ENCODE measurements around the gene GRK7. TPM values are rescaled to one million over a fixed set of nuclear protein-coding genes. Genes with fewer than 3 reads are reported as not detected.

GRK7 gene
- total RNA-seq, 1 experiment from 2014 or later, result not detected

- no peak overlapping the region; a peak in 1 of 7 replicates for H3K27ac Mint-ChIP-seq
- 0 out of 5 replicates have a peak overlapping the region, but pooled peaks of 1 of the 2 experiments have one; percentile 17 for H3K4me3 Mint-ChIP-seq
- peaks cover 6% of the 10 kb centered on the region; the same call in 1 of the 2 replicates for H3K4me1 ChIP-seq (ENCODE audit: insufficient read depth, low read length)
These were observed 32.1 kb downstream of the GRK7 start for GRCh38 chr3:141795276-141795675.

More at GRCh38 chr3:141795276-141795675, 32.1 kb downstream of the GRK7 start:
- H2BK15ac ChIP-seq (ENCODE audit: low read depth, low read length), result no peak overlapping the region
- TF ChIP-seq, protein P1, sequence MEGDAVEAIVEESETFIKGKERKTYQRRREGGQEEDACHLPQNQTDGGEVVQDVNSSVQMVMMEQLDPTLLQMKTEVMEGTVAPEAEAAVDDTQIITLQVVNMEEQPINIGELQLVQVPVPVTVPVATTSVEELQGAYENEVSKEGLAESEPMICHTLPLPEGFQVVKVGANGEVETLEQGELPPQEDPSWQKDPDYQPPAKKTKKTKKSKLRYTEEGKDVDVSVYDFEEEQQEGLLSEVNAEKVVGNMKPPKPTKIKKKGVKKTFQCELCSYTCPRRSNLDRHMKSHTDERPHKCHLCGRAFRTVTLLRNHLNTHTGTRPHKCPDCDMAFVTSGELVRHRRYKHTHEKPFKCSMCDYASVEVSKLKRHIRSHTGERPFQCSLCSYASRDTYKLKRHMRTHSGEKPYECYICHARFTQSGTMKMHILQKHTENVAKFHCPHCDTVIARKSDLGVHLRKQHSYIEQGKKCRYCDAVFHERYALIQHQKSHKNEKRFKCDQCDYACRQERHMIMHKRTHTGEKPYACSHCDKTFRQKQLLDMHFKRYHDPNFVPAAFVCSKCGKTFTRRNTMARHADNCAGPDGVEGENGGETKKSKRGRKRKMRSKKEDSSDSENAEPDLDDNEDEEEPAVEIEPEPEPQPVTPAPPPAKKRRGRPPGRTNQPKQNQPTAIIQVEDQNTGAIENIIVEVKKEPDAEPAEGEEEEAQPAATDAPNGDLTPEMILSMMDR (conservative IDR thresholded peaks at IDR 0.05), result no peak
- Mint-ChIP-seq H3K27me3 (ENCODE audit: low read depth) (peaks cover 34% of the 10 kb centered on the region), H3K9me3 (peaks cover 0 to under 1% of the 10 kb centered on the region in 2 experiments; a peak in 2 of 5 replicates), H3K4me1 (peaks cover 28 to 37% of the 10 kb centered on the region in 2 experiments), H3K36me3 (ENCODE audit: insufficient read depth in 1 of 3, low read depth in 3 of 3) (peaks cover 0 to under 1% (median 0%) of the 10 kb centered on the region in 3 experiments; a peak in 1 of 7 replicates)
- H4K91ac ChIP-seq (ENCODE audit: insufficient read length, low read depth, low read length), result no peak overlapping the region
- no peak overlapping the region for H3K14ac ChIP-seq (ENCODE audit: insufficient read depth, low read length)
- no peaks in the 10 kb centered on the region for H3K9me3 ChIP-seq (ENCODE audit: control insufficient read depth, low read depth, low read length)
- no peak overlapping the region for H2AFZ ChIP-seq (ENCODE audit: low read length)
- H3K4me2 ChIP-seq (ENCODE audit: insufficient read depth, insufficient read length, low read length), result no peak overlapping the region
- H3K4ac ChIP-seq (ENCODE audit: low read depth, low read length), result no peak overlapping the region
- no peaks in the 10 kb centered on the region for H3K79me2 ChIP-seq (ENCODE audit: insufficient read depth, low read length)
- H3K9ac ChIP-seq (ENCODE audit: extremely low read depth, insufficient read length, low read length), result no peak overlapping the region
- no peak overlapping the region for H3K27ac ChIP-seq (ENCODE audit: insufficient read length, low read depth, low read length)
- H4K8ac ChIP-seq (replicated peaks; ENCODE audit: insufficient read length, low read depth, low read length), result no peak overlapping the region
- H4K20me1 ChIP-seq (ENCODE audit: control insufficient read depth, insufficient read depth, insufficient read length), result no peaks in the 10 kb centered on the region
- H2BK20ac ChIP-seq (ENCODE audit: low read depth, low read length, poor library complexity, severe bottlenecking), result no peak overlapping the region
- H2BK12ac ChIP-seq (ENCODE audit: insufficient read length, low read depth, low read length), result no peak overlapping the region
- no peaks in the 10 kb centered on the region for H3K23me2 ChIP-seq (ENCODE audit: insufficient read length, low read depth, low read length, poor library complexity, severe bottlenecking)
- H3K23ac ChIP-seq (ENCODE audit: insufficient read length, low read depth, low read length), result no peak overlapping the region
- H3T11ph ChIP-seq (ENCODE audit: low read length), result no peak overlapping the region
- no peak overlapping the region for H3K56ac ChIP-seq (ENCODE audit: insufficient read length, low read depth, low read length)
- H2AK5ac ChIP-seq (ENCODE audit: insufficient read length, low read length), result no peak overlapping the region
- no CpG with 5 or more reads among the region's 4 CpGs for WGBS (ENCODE audit: extremely low coverage, insufficient read length, low lambda C conversion rate)
- no peaks in the 10 kb centered on the region for H3K27me3 ChIP-seq (ENCODE audit: insufficient read depth, low read length)
- no peak overlapping the region for H2BK120ac ChIP-seq (ENCODE audit: low read depth, low read length, poor library complexity, severe bottlenecking)
- no peak overlapping the region for H3K18ac ChIP-seq (ENCODE audit: insufficient read length, low read depth, low read length)
- H3K79me1 ChIP-seq (ENCODE audit: insufficient read depth, low read depth, low read length, poor library complexity, severe bottlenecking), result no peaks in the 10 kb centered on the region
- H2BK5ac ChIP-seq (ENCODE audit: insufficient read length, low read length), result no peak overlapping the region
- no peak overlapping the region for H4K5ac ChIP-seq (ENCODE audit: insufficient read length, low read depth, low read length)
- DNase-seq, result peak; percentile 20
